OCI-LY1 (cell line): ENCODE data around the gene LRIT3.

Source experiments
- H2AFZ ChIP-seq: fragments of 200-600 bp; sonication (generic), shearing (Covaris generic); 2 replicates; pipeline ENCODE4 v1.6.0; 2014; ENCODE audit warnings: antibody characterized with exemption, mild to moderate bottlenecking, low read length
- H3F3A ChIP-seq: fragments of 200-600 bp; sonication (generic), shearing (Covaris generic); 2 replicates; pipeline ENCODE4 v1.6.0; 2014; ENCODE audit warnings: mild to moderate bottlenecking, antibody characterized with exemption, low read length, moderate library complexity; ENCODE audit not compliant: insufficient read depth
- H3K27ac ChIP-seq: fragments of 200-600 bp; sonication (generic); 2 replicates; pipeline ENCODE4 v1.5.1; 2014; ENCODE audit warnings: low read length, mixed run types, mild to moderate bottlenecking, low read depth; ENCODE audit not compliant: poor library complexity, severe bottlenecking
- H3K27me3 ChIP-seq: fragments of 200-600 bp; sonication (generic); 2 replicates; pipeline ENCODE4 v1.6.0; 2014; ENCODE audit warnings: antibody characterized with exemption, mild to moderate bottlenecking, low read length, moderate library complexity; ENCODE audit not compliant: insufficient read depth
- H3K36me3 ChIP-seq: fragments of 200-600 bp; sonication (generic); 2 replicates; pipeline ENCODE4 v1.6.1; 2014; ENCODE audit warnings: mild to moderate bottlenecking, antibody characterized with exemption, low read length, moderate library complexity, mixed read lengths; ENCODE audit not compliant: insufficient read depth
- H3K4me1 ChIP-seq: fragments of 200-600 bp; sonication (generic); 2 replicates; pipeline ENCODE4 v1.5.1; 2014; ENCODE audit warnings: mild to moderate bottlenecking, low read length, moderate library complexity; ENCODE audit not compliant: insufficient read depth, severe bottlenecking
- H3K4me2 ChIP-seq: fragments of 200-600 bp; sonication (generic), shearing (Covaris generic); 2 replicates; pipeline ENCODE4 v1.6.1; 2014; ENCODE audit warnings: low read length
- H3K4me3 ChIP-seq: fragments of 200-600 bp; sonication (generic); 2 replicates; pipeline ENCODE4 v1.5.1; 2014; ENCODE audit warnings: low read length, low read depth, mild to moderate bottlenecking, mixed read lengths; ENCODE audit not compliant: poor library complexity, severe bottlenecking
- H3K79me2 ChIP-seq: fragments of 200-600 bp; shearing (Covaris generic); 2 replicates; pipeline ENCODE4 v1.6.1; 2016; ENCODE audit warnings: mixed run types, low read length, mixed read lengths; ENCODE audit not compliant: insufficient read depth
- H3K9ac ChIP-seq: fragments of 200-600 bp; sonication (generic), shearing (Covaris generic); 2 replicates; pipeline ENCODE4 v1.6.1; 2014; ENCODE audit warnings: mild to moderate bottlenecking, low read length, mixed read lengths
- H3K9me2 ChIP-seq: fragments of 200-600 bp; sonication (generic), shearing (Covaris generic); 2 replicates; pipeline ENCODE4 v1.6.1; 2014; ENCODE audit warnings: low read depth, mild to moderate bottlenecking, low read length, mixed read lengths
- H3K9me3 ChIP-seq: fragments of 200-600 bp; shearing (Covaris generic); 2 replicates; pipeline ENCODE4 v1.6.1; 2014; ENCODE audit warnings: low read length, mixed read lengths
- H4K20me1 ChIP-seq: fragments of 200-600 bp; sonication (generic), shearing (Covaris generic); 2 replicates; pipeline ENCODE4 v1.6.0; 2016; ENCODE audit warnings: mild to moderate bottlenecking, low read length; ENCODE audit not compliant: insufficient read depth
- CTCF ChIP-seq: fragments of 200-600 bp; sonication (generic), shearing (Covaris generic); IDR thresholded peaks from 2 replicates; pipeline ENCODE4 v1.5.1; 2017; ENCODE audit warnings: mild to moderate bottlenecking, antibody characterized with exemption, low read length, moderate library complexity, mixed read lengths
- EZH2 ChIP-seq: fragments of 200-600 bp; sonication (generic), shearing (Covaris generic); IDR thresholded peaks from 2 replicates; pipeline ENCODE4 v1.8.0; 2017; ENCODE audit warnings: borderline replicate concordance, mixed run types, mild to moderate bottlenecking, antibody characterized with exemption, low read length, moderate library complexity, mixed read lengths

Gene LRIT3

GRCh38 chr4:109820563-109820962 is 27.3 kb upstream of the LRIT3 start:
- Histone ChIP-seq H3K9me2 (no peaks in the 10 kb centered on the region), H2AFZ (no peak overlapping the region), H3K36me3 (peaks cover 76% of the 10 kb centered on the region), H3K9ac (no peak overlapping the region), H4K20me1 (no peaks in the 10 kb centered on the region), H3K4me2 (no peak overlapping the region), H3F3A (peaks cover 7% of the 10 kb centered on the region; the same call in 1 of the 2 replicates), H3K9me3 (no peaks in the 10 kb centered on the region), H3K4me3 (no peak overlapping the region), H3K79me2 (peaks cover 14% of the 10 kb centered on the region; the same call in 1 of the 2 replicates), H3K27me3 (no peaks in the 10 kb centered on the region), H3K27ac (no peak overlapping the region), H3K4me1 (peaks cover 13% of the 10 kb centered on the region)
- TF ChIP-seq EZH2: no peak
- no peak for TF ChIP-seq CTCF

GRCh38 chr4:109821185-109821584 is 26.7 kb upstream of the LRIT3 start:
- no peaks in the 10 kb centered on the region for H3K27me3 ChIP-seq
- peaks cover 7% of the 10 kb centered on the region; the same call in 1 of the 2 replicates for H3F3A ChIP-seq
- H3K9ac ChIP-seq: no peak overlapping the region
- no peaks in the 10 kb centered on the region for H3K9me2 ChIP-seq
- peaks cover 11% of the 10 kb centered on the region for H3K4me1 ChIP-seq
- no peak overlapping the region for H3K27ac ChIP-seq
- no peak overlapping the region for H3K4me2 ChIP-seq
- H2AFZ ChIP-seq: no peak overlapping the region
- TF ChIP-seq EZH2: no peak
- no peak for TF ChIP-seq CTCF
- H3K79me2 ChIP-seq: peaks cover 10% of the 10 kb centered on the region; the same call in 1 of the 2 replicates
- H4K20me1 ChIP-seq: no peaks in the 10 kb centered on the region
- no peak overlapping the region for H3K4me3 ChIP-seq
- H3K36me3 ChIP-seq: peaks cover 77% of the 10 kb centered on the region
- no peaks in the 10 kb centered on the region for H3K9me3 ChIP-seq

- TF ChIP-seq CTCF (peak; percentile 53; the same call in 1 of the 2 replicates), EZH2 (no peak)
- H3K9me2 ChIP-seq: no peaks in the 10 kb centered on the region
Measured at GRCh38 chr4:109826719-109827118, 21.2 kb upstream of the LRIT3 start.

More at GRCh38 chr4:109826719-109827118, 21.2 kb upstream of the LRIT3 start:
- H4K20me1 ChIP-seq: no peaks in the 10 kb centered on the region
- H3K27ac ChIP-seq: no peak overlapping the region
- no peak overlapping the region for H3K9ac ChIP-seq
- H2AFZ ChIP-seq: no peak overlapping the region
- H3K4me3 ChIP-seq: no peak overlapping the region
- no peaks in the 10 kb centered on the region for H3K9me3 ChIP-seq
- peaks cover 35% of the 10 kb centered on the region for H3K36me3 ChIP-seq
- H3K4me1 ChIP-seq: no peaks in the 10 kb centered on the region
- no peak overlapping the region for H3K4me2 ChIP-seq
- H3K27me3 ChIP-seq: no peaks in the 10 kb centered on the region
- H3K79me2 ChIP-seq: no peaks in the 10 kb centered on the region
- peaks cover 7% of the 10 kb centered on the region; the same call in 1 of the 2 replicates for H3F3A ChIP-seq
